PC-9 (cell line): Measurements from ENCODE around the gene UBE3C. TPM values are rescaled to one million over a fixed set of nuclear protein-coding genes. Genes with fewer than 3 reads are reported as not detected.

Source experiments
- BruUV-seq: library from RNA; stranded (reverse); fragments of 400-500 nt; replicated peaks from 2 replicates; lab custom pipeline; 2021; lab: Mats Ljungman, UMichigan
- CTCF ChIA-PET: fragments of 300-600 bp; sonication (Branson Sonifier 250); formaldehyde crosslinking; loops from one replicate; lab custom pipeline; 2022; ENCODE audit warnings: antibody characterized with exemption; lab: Charles Lee
- POLR2A ChIA-PET: fragments of 300-600 bp; sonication (Branson Sonifier 250); formaldehyde crosslinking; loops from one replicate; lab custom pipeline; 2022; ENCODE audit warnings: antibody characterized with exemption; ENCODE audit not compliant: unreplicated experiment; lab: Charles Lee
- DNase-seq, 2 experiments: peaks; one replicate each; pipeline versions ENCODE4 v3.0.0 to v3.0.0-alpha.2; 2015 to 2022; ENCODE audit warnings: mixed read lengths in 1 of 2
- H2AFZ ChIP-seq: fragments of 200-600 bp; sonication (generic); 2 replicates; pipeline ENCODE4 v1.8.1; 2017; ENCODE audit warnings: antibody characterized with exemption
- H3F3A ChIP-seq: fragments of 200-600 bp; sonication (generic); 2 replicates; pipeline ENCODE4 v1.8.1; 2017; ENCODE audit warnings: antibody characterized with exemption, mild to moderate bottlenecking, low read depth; ENCODE audit not compliant: insufficient read depth
- H3K27ac ChIP-seq: fragments of 200-600 bp; sonication (generic); 2 replicates; pipeline ENCODE4 v1.6.1; 2016; ENCODE audit warnings: mixed run types
- H3K27me3 ChIP-seq: fragments of 200-600 bp; sonication (generic); 2 replicates; pipeline ENCODE4 v1.6.1; 2016; ENCODE audit warnings: low read depth, mixed run types; ENCODE audit not compliant: insufficient read depth
- H3K36me3 ChIP-seq: fragments of 200-600 bp; sonication (generic); 2 replicates; pipeline ENCODE4 v1.6.1; 2016; ENCODE audit warnings: low read depth, mixed run types
- H3K4me1 ChIP-seq: fragments of 200-600 bp; sonication (generic); replicated peaks from 2 replicates; pipeline ENCODE4 v1.6.1; 2016; ENCODE audit warnings: mixed run types; ENCODE audit not compliant: insufficient read depth
- H3K4me2 ChIP-seq: fragments of 200-600 bp; sonication (generic); 2 replicates; pipeline ENCODE4 v1.6.1; 2017; ENCODE audit warnings: mixed run types
- H3K4me3 ChIP-seq: fragments of 200-600 bp; sonication (generic); 2 replicates; pipeline ENCODE4 v1.6.1; 2016; ENCODE audit warnings: mixed run types
- H3K79me2 ChIP-seq: fragments of 200-600 bp; sonication (generic); 2 replicates; pipeline ENCODE4 v1.6.1; 2017; ENCODE audit warnings: low read depth, mixed run types
- H3K9me2 ChIP-seq: fragments of 200-600 bp; sonication (generic); 2 replicates; pipeline ENCODE4 v1.8.1; 2017; ENCODE audit warnings: mild to moderate bottlenecking; ENCODE audit not compliant: insufficient read depth
- H3K9me3 ChIP-seq: fragments of 200-600 bp; sonication (generic); 2 replicates; pipeline ENCODE4 v1.8.1; 2016; ENCODE audit warnings: low read depth; ENCODE audit not compliant: insufficient read depth
- H4K20me1 ChIP-seq: fragments of 200-600 bp; sonication (generic); 2 replicates; pipeline ENCODE4 v1.8.1; 2017; ENCODE audit not compliant: insufficient read depth
- CTCF ChIP-seq: fragments of 200-600 bp; sonication (generic); conservative IDR thresholded peaks from 2 replicates; pipeline ENCODE4 v1.6.1; 2017; ENCODE audit warnings: mixed run types, antibody characterized with exemption, mild to moderate bottlenecking, moderate library complexity
- EZH2 ChIP-seq: fragments of 200-600 bp; sonication (generic); IDR thresholded peaks from 2 replicates; pipeline ENCODE4 v1.8.0; 2017; ENCODE audit warnings: antibody characterized with exemption, low read depth
- intact Hi-C: fragments of 100-400 bp; cut with micrococcal nuclease; formaldehyde crosslinking; loops from one replicate; pipeline ENCODE4 v1.10.0; 2022; ENCODE audit not compliant: unreplicated experiment
- total RNA-seq: library from RNA; stranded (reverse); gene quantifications from 2 replicates; pipeline ENCODE4 v1.2.3, GENCODE V29; 2021

The UBE3C gene
- total RNA-seq, 1 experiment from 2014 or later, result 77.6 TPM

GRCh38 chr7:157269341-157270059 lies 130.8 kb downstream of the UBE3C start:
- Histone ChIP-seq H3K27me3 (no peaks in the 10 kb centered on the region), H3K4me1 (no peaks in the 10 kb centered on the region), H3K9me2 (no peaks in the 10 kb centered on the region), H3K4me3 (no peak overlapping the region), H3K36me3 (0 out of 2 replicates have a peak, but pooled peaks cover 16% of the 10 kb centered on the region), H3K4me2 (no peak overlapping the region), H3K27ac (no peak overlapping the region), H3K79me2 (no peaks in the 10 kb centered on the region), H3K9me3 (no peaks in the 10 kb centered on the region), H4K20me1 (0 out of 2 replicates have a peak, but pooled peaks cover 6% of the 10 kb centered on the region), H2AFZ (no peak overlapping the region), H3F3A (peaks cover 46% of the 10 kb centered on the region)
- ChIA-PET POLR2A (no interaction called here), CTCF (interaction anchor here (0.6 kb wide), 1 partner anchor 28 kb away, joined by 4 read pairs; no protein-coding TSS in a partner anchor)
- intact Hi-C loops, result no loop called here
- no peak for TF ChIP-seq CTCF
- no peak for TF ChIP-seq EZH2
- DNase-seq, result peak in 1 of 2 experiments; percentile 34
- BruUV-seq, result no TSS peak

GRCh38 chr7:157270060-157270444 lies 131.3 kb downstream of the UBE3C start:
- POLR2A ChIA-PET, result no interaction called here
- 0 out of 2 replicates have a peak, but pooled peaks cover 16% of the 10 kb centered on the region for H3K36me3 ChIP-seq

More at GRCh38 chr7:157270060-157270444, 131.3 kb downstream of the UBE3C start:
- Histone ChIP-seq H2AFZ (no peak overlapping the region), H3K27me3 (no peaks in the 10 kb centered on the region), H3F3A (peaks cover 51% of the 10 kb centered on the region), H3K4me3 (no peak overlapping the region), H3K4me2 (no peak overlapping the region), H3K79me2 (no peaks in the 10 kb centered on the region), H4K20me1 (0 out of 2 replicates have a peak, but pooled peaks cover 6% of the 10 kb centered on the region), H3K4me1 (no peaks in the 10 kb centered on the region), H3K9me2 (no peaks in the 10 kb centered on the region), H3K9me3 (no peaks in the 10 kb centered on the region), H3K27ac (no peak overlapping the region)
- intact Hi-C loops, result no loop called here
- DNase-seq, result no peak
- TF ChIP-seq EZH2, result no peak
- TF ChIP-seq CTCF, result no peak
- CTCF ChIA-PET, result no interaction called here
- no TSS peak for BruUV-seq
